HepG2 (cell line): ENCODE results near the gene MRM3. TPM values are rescaled to one million over a fixed set of nuclear protein-coding genes. Genes with fewer than 3 reads are reported as not detected.

Source experiments
- ZBTB40 ChIP-seq, 2 experiments: fragments of 450-650 bp in 1 of 2; sonication (generic) in 1 of 2; formaldehyde crosslinking in 1 of 2; IDR thresholded peaks; 2 replicates each; pipeline versions ENCODE4 v1.6.1 to v1.8.0; 2016 to 2022; ENCODE audit warnings: antibody characterized with exemption in 1 of 2, mild to moderate bottlenecking in 1 of 2, missing genetic modification reagents in 1 of 2
- polyA plus RNA-seq, 8 experiments: library from polyadenylated mRNA; depleted of rRNA in 3 of 8; stranded (reverse) in 7 of 8; unstranded in 1 of 8; fragments of >200 nt; fragmentation: Illumina TruSeq in 4 of 8; extraction: Trizol in 4 of 8; gene quantifications; 2 replicates each; pipeline versions ENCODE4 v1.2.1 to v1.2.3, GENCODE V29; 2011 to 2016; ENCODE audit warnings: low read depth in 4 of 8, missing spikeins in 1 of 8, mixed read lengths in 1 of 8; ENCODE audit not compliant: insufficient read depth in 1 of 8
- total RNA-seq, 5 experiments: library from RNA; depleted of rRNA; stranded (reverse); fragments of >200 nt; fragmentation: Illumina TruSeq; extraction: Trizol; gene quantifications; 2 replicates each; pipeline ENCODE4 v1.2.3, GENCODE V29; 2016; ENCODE audit warnings: low read depth in 1 of 5

MRM3 gene
- total and polyA plus RNA-seq, 2 of the 13 experiments (the other 11 are each of a cell fraction or from before 2014, with no cell fraction given), result 12.3 to 25.5 TPM

- TF ChIP-seq ZBTB40 (IDR thresholded peaks at IDR 0.05) (no peak), ZBTB40 (CRISPR knock-in tag; IDR thresholded peaks at IDR 0.05) (no peak)
- TF ChIP-seq, all 625 proteins: peak for 1
Observed at GRCh38 chr17:802901-803881, 21.0 kb downstream of the MRM3 start (continued).
